IMR-90 (cell line): ENCODE data around the gene RRP1.

Experiments used
- CEBPB ChIP-seq: IDR thresholded peaks from 2 replicates; pipeline ENCODE4 v1.6.1; 2012; ENCODE audit warnings: low read depth, low read length, improper control_type of control experiment
- NFE2L2 ChIP-seq: fragments of 150-350 bp; IDR thresholded peaks from 2 replicates; pipeline ENCODE4 v1.6.1; 2016; ENCODE audit warnings: low read depth, mild to moderate bottlenecking, low read length
- POLR2A ChIP-seq: IDR thresholded peaks from 2 replicates; pipeline ENCODE4 v1.6.1; 2012; ENCODE audit warnings: mild to moderate bottlenecking, low read depth, low read length
- RAD21 ChIP-seq: IDR thresholded peaks from 2 replicates; pipeline ENCODE4 v1.6.1; 2012; ENCODE audit warnings: low read length, improper control_type of control experiment
- TF ChIP-seq, protein P1 (sequence below): conservative IDR thresholded peaks from 2 replicates; pipeline ENCODE4 v1.5.1; 2012; ENCODE audit warnings: mild to moderate bottlenecking, low read depth, low read length, improper control_type of control experiment

DNA sequence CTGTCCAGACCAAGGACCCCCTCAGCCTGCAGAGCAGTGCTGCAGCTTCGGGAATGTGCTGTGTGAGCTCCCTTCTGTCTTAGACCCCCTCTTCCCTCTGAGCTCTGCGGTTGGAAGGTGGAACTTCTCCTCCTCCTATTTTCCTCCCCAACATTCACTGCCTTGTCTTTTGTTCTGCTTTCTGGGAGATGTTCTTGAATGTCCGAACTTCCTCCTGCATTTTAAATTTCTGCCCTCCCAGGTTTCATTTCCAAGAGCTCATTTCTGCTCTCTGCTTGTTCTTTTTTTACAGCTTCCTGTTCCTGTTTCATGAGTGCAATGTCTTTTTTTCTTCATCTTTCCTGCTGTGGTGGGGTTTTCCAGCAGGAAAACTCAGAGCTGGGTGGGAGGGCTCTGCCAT, 29.3 kb downstream of the RRP1 start:
- TF ChIP-seq NFE2L2 (no peak), POLR2A (no peak), RAD21 (no peak), CEBPB (no peak)
- TF ChIP-seq, protein P1, sequence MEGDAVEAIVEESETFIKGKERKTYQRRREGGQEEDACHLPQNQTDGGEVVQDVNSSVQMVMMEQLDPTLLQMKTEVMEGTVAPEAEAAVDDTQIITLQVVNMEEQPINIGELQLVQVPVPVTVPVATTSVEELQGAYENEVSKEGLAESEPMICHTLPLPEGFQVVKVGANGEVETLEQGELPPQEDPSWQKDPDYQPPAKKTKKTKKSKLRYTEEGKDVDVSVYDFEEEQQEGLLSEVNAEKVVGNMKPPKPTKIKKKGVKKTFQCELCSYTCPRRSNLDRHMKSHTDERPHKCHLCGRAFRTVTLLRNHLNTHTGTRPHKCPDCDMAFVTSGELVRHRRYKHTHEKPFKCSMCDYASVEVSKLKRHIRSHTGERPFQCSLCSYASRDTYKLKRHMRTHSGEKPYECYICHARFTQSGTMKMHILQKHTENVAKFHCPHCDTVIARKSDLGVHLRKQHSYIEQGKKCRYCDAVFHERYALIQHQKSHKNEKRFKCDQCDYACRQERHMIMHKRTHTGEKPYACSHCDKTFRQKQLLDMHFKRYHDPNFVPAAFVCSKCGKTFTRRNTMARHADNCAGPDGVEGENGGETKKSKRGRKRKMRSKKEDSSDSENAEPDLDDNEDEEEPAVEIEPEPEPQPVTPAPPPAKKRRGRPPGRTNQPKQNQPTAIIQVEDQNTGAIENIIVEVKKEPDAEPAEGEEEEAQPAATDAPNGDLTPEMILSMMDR, result no peak
